H1 (cell line): ENCODE measurements around the gene SLCO1C1. TPM values are rescaled to one million over a fixed set of nuclear protein-coding genes. Genes with fewer than 3 reads are reported as not detected.

Experiments
- CBX5 ChIP-seq: fragments of 300-800, 300-1000 bp; sonication (generic); IDR thresholded peaks from 2 replicates; pipeline ENCODE4 v1.7.1; 2016; ENCODE audit warnings: antibody characterized with exemption, low read length, low read depth
- CEBPB ChIP-seq: IDR thresholded peaks from 2 replicates; pipeline ENCODE4 v1.6.1; 2012; ENCODE audit warnings: low read depth, low read length
- FOSL1 ChIP-seq: IDR thresholded peaks from 2 replicates; pipeline ENCODE4 v1.6.1; 2011; ENCODE audit warnings: mild to moderate bottlenecking, low read depth, low read length, moderate library complexity; ENCODE audit not compliant: insufficient read depth
- KDM1A ChIP-seq: fragments of 200-600, 300-600 bp; sonication (generic); IDR thresholded peaks from 2 replicates; pipeline ENCODE4 v1.7.1; 2016; ENCODE audit warnings: mild to moderate bottlenecking, low read length, borderline replicate concordance
- KDM4A ChIP-seq: IDR thresholded peaks from one replicate; pipeline ENCODE4 v1.7.1; 2012; ENCODE audit warnings: low read depth, mild to moderate bottlenecking, moderate library complexity, low read length, inconsistent platforms; ENCODE audit not compliant: severe bottlenecking
- SIX5 ChIP-seq: IDR thresholded peaks from 2 replicates; pipeline ENCODE4 v1.6.1; 2011; ENCODE audit warnings: mild to moderate bottlenecking, low read depth, low read length
- SP4 ChIP-seq: IDR thresholded peaks from 2 replicates; pipeline ENCODE4 v1.6.1; 2012; ENCODE audit warnings: low read length, inconsistent platforms
- SUZ12 ChIP-seq: fragments of 200-600 bp; sonication (generic); IDR thresholded peaks from 2 replicates; pipeline ENCODE4 v1.6.1; 2012; ENCODE audit warnings: mild to moderate bottlenecking, inconsistent platforms, low read length, moderate library complexity, mixed read lengths
- ZNF274 ChIP-seq: IDR thresholded peaks from 2 replicates; pipeline ENCODE4 v1.7.0; 2012; ENCODE audit warnings: low read length, borderline replicate concordance; ENCODE audit errors: extremely low read depth
- polyA plus RNA-seq, 7 experiments: library from polyadenylated mRNA; depleted of rRNA in 3 of 7; stranded (reverse) in 5 of 7; unstranded in 2 of 7; fragments of >200 nt in 5 of 7; fragments of 200-250 nt in 2 of 7; gene quantifications; 1 replicate in 5 of 7; 2 replicates in 1 of 7; 4 replicates in 1 of 7; pipeline versions ENCODE4 v1.2.1 to v1.2.3, GENCODE V29; 2011 to 2013; ENCODE audit warnings: missing spikeins in 2 of 7, mixed read lengths in 2 of 7
- total RNA-seq: library from RNA; stranded (reverse); fragmentation: NEBNext Ultra II Directional; extraction: Animal tissue kit (Norgen Biotek cat#: 25700); gene quantifications from 2 replicates; pipeline ENCODE4 v1.2.1, GENCODE V29; 2021
- TF ChIP-seq, protein P1 (sequence below): fragments of 300-600 bp; sonication (generic); IDR thresholded peaks from 2 replicates; pipeline ENCODE4 v1.7.1; 2012; ENCODE audit warnings: low read length, moderate library complexity, mild to moderate bottlenecking, inconsistent platforms; ENCODE audit not compliant: insufficient replicate concordance
- TF ChIP-seq, protein P2 (sequence below): IDR thresholded peaks from 2 replicates; pipeline ENCODE4 v1.6.1; 2012; ENCODE audit warnings: low read length, inconsistent platforms

The SLCO1C1 gene
- total and polyA plus RNA-seq, 2 of the 8 experiments (the other 6 are each of a cell fraction or from before 2014, with no cell fraction given) = 0.18 to 0.74 TPM

DNA sequence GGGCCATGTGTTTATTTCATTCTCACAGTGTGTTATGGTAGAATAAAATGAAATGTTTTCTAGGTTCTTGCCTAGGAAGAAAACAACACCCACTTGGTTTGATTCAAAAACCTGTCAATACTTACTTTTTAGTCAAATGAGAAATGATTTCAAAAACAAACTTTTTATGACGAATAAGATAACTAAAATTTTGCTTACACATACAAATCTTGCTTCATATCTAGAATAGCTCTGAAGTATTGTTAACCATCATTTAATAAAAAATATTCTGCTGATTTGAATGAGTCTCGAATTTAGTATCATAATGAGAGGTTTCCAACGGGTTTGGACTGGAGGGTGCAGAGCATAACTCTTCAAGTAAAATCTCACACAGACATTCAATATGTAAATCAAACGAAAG lies 23.2 kb downstream of the SLCO1C1 start (continued):
- TF ChIP-seq, protein P1, sequence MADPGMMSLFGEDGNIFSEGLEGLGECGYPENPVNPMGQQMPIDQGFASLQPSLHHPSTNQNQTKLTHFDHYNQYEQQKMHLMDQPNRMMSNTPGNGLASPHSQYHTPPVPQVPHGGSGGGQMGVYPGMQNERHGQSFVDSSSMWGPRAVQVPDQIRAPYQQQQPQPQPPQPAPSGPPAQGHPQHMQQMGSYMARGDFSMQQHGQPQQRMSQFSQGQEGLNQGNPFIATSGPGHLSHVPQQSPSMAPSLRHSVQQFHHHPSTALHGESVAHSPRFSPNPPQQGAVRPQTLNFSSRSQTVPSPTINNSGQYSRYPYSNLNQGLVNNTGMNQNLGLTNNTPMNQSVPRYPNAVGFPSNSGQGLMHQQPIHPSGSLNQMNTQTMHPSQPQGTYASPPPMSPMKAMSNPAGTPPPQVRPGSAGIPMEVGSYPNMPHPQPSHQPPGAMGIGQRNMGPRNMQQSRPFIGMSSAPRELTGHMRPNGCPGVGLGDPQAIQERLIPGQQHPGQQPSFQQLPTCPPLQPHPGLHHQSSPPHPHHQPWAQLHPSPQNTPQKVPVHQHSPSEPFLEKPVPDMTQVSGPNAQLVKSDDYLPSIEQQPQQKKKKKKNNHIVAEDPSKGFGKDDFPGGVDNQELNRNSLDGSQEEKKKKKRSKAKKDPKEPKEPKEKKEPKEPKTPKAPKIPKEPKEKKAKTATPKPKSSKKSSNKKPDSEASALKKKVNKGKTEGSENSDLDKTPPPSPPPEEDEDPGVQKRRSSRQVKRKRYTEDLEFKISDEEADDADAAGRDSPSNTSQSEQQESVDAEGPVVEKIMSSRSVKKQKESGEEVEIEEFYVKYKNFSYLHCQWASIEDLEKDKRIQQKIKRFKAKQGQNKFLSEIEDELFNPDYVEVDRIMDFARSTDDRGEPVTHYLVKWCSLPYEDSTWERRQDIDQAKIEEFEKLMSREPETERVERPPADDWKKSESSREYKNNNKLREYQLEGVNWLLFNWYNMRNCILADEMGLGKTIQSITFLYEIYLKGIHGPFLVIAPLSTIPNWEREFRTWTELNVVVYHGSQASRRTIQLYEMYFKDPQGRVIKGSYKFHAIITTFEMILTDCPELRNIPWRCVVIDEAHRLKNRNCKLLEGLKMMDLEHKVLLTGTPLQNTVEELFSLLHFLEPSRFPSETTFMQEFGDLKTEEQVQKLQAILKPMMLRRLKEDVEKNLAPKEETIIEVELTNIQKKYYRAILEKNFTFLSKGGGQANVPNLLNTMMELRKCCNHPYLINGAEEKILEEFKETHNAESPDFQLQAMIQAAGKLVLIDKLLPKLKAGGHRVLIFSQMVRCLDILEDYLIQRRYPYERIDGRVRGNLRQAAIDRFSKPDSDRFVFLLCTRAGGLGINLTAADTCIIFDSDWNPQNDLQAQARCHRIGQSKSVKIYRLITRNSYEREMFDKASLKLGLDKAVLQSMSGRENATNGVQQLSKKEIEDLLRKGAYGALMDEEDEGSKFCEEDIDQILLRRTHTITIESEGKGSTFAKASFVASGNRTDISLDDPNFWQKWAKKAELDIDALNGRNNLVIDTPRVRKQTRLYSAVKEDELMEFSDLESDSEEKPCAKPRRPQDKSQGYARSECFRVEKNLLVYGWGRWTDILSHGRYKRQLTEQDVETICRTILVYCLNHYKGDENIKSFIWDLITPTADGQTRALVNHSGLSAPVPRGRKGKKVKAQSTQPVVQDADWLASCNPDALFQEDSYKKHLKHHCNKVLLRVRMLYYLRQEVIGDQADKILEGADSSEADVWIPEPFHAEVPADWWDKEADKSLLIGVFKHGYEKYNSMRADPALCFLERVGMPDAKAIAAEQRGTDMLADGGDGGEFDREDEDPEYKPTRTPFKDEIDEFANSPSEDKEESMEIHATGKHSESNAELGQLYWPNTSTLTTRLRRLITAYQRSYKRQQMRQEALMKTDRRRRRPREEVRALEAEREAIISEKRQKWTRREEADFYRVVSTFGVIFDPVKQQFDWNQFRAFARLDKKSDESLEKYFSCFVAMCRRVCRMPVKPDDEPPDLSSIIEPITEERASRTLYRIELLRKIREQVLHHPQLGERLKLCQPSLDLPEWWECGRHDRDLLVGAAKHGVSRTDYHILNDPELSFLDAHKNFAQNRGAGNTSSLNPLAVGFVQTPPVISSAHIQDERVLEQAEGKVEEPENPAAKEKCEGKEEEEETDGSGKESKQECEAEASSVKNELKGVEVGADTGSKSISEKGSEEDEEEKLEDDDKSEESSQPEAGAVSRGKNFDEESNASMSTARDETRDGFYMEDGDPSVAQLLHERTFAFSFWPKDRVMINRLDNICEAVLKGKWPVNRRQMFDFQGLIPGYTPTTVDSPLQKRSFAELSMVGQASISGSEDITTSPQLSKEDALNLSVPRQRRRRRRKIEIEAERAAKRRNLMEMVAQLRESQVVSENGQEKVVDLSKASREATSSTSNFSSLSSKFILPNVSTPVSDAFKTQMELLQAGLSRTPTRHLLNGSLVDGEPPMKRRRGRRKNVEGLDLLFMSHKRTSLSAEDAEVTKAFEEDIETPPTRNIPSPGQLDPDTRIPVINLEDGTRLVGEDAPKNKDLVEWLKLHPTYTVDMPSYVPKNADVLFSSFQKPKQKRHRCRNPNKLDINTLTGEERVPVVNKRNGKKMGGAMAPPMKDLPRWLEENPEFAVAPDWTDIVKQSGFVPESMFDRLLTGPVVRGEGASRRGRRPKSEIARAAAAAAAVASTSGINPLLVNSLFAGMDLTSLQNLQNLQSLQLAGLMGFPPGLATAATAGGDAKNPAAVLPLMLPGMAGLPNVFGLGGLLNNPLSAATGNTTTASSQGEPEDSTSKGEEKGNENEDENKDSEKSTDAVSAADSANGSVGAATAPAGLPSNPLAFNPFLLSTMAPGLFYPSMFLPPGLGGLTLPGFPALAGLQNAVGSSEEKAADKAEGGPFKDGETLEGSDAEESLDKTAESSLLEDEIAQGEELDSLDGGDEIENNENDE = no peak
- TF ChIP-seq CBX5 (no peak), SIX5 (no peak), CEBPB (no peak), KDM1A (no peak), SUZ12 (no peak), FOSL1 (no peak), KDM4A (no peak), ZNF274 (no peak), SP4 (no peak)
- TF ChIP-seq, protein P2, sequence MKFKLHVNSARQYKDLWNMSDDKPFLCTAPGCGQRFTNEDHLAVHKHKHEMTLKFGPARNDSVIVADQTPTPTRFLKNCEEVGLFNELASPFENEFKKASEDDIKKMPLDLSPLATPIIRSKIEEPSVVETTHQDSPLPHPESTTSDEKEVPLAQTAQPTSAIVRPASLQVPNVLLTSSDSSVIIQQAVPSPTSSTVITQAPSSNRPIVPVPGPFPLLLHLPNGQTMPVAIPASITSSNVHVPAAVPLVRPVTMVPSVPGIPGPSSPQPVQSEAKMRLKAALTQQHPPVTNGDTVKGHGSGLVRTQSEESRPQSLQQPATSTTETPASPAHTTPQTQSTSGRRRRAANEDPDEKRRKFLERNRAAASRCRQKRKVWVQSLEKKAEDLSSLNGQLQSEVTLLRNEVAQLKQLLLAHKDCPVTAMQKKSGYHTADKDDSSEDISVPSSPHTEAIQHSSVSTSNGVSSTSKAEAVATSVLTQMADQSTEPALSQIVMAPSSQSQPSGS = no peak
